Measurements from ENCODE around the gene GAGE10.
"Not testable (repeated sequence)": the region's sequence is repeated elsewhere in the genome, so short reads cannot be mapped to it uniquely, and the experiment has no call there.

Gene GAGE10

DNA sequence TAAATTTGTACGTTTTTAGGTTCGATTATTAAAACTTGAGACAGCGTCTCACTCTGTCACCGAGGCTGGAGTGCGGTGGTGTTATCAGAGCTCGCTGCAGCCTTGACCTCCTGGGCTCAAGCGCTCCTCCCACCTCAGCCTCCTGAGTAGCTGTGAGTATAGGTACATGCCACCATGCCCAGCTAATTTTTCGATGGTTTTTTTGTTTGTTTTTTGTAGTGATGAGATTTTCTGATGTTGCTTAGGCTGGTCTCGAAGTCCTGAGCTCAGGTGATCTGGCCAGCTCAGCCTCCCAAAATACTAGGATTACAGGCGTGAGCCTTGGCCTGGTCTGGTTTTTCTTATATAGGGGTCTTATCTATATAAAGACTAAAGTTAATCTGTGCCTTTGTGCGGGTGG is 27.0 kb downstream of the GAGE10 start:
- not testable (repeated sequence) for DNase-seq

DNA sequence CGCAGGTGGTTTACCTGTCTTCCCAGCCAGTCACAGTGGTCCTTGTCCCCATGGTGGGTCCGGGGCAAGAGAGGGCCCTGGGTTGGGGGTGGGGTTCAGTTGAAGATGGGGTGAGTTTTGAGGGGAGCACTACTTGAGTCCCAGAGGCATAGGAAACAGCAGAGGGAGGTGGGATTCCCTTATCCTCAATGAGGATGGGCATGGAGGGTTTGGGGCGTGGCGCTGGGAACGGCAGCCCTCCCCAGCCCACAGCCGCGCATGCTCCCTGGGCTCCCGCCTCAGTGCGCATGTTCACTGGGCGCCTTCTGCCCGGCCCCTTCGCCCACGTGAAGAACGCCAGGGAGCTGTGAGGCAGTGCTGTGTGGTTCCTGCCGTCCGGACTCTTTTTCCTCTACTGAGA is 27.8 kb downstream of the GAGE10 start, which contains the start of gene GAGE13:
GAGE13 (plus strand) TSS at position 301 of the 400 bp plus-strand sequence. CDS start 1,156 bp downstream, outside the sequence.
- not testable (repeated sequence) for DNase-seq

DNA sequence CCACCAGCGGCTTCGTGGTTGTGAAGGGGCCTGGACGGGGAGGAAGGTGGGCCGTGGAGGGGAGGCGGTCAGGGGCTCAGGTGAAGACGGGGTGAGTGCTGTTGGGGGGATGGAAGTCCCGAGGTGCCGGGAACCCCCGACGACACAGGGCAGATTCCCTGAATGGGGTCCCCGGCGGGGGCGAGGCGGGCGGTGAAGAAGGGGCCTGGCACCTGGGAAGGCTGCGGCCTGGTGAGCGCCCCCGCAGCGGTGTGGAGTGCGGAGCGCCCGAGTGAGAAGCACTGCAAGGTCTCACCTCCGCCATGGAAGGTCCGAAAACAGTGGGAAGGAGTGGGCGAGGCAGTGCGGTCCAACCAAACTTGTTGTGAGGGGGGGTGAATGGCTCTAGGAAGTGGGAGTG is 28.4 kb downstream of the GAGE10 start:
- not testable (repeated sequence) for DNase-seq

DNA sequence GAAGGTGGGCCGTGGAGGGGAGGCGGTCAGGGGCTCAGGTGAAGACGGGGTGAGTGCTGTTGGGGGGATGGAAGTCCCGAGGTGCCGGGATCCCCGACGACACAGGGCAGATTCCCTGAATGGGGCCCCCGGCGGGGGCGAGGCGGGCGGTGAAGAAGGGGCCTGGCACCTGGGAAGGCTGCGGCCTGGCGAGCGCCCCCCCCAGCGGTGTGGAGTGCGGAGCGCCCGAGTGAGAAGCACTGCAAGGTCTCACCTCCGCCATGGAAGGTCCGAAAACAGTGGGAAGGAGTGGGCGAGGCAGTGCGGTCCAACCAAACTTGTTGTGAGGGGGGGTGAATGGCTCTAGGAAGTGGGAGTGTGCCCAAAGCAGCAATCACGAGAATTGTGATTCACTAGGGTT is 38.0 kb downstream of the GAGE10 start:
- not testable (repeated sequence) for DNase-seq

DNA sequence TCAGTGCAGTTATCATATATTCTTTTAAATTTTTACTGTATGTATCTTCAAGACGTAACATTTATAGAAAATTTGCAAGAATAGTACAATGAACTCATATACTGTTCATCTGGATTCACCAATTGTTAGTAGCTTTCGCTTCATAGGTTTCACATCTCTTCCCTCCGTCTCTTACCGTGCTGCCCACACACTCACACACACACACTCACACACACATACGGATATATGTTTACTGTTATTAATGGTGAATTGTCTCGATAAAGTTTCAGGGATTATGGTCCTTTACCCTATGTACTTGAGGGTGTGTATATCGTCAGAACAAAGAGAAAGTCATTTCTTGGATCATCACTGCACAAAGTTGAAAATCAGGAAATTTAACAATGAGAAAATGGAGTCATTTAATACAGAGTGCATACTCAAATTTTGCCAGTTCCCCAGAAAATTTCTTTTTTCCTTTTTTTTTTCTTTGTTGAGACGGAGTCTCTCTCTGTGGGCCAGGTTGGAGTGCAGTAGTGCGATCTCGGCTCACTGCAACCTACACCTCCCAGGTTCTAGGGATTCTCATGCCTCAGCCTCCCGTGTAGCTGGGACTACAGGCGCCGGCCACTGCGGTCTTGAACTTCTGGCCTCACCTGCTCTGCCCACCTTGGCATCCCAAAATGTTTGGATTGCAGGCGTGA is 41.2 kb downstream of the GAGE10 start:
- DNase-seq: not testable (repeated sequence)

DNA sequence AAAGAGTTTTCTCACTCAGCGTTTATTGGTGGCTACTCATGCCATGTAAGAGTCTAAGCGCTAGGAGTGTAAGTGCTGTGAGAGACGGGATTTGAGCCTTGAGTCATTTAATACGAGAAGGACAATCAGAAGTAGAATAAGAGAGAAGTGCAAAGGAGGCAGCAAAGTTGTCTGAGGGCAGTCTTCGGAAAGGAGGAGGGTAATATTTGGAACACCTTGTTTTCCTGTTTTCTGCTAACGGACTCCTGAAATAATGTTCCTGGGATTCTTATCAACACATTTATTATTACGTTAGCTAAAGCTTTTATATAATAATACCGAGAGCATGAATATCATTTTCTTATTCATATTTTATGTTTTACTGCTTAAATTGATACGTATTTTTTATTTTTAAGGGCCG is 42.0 kb downstream of the GAGE10 start:
- DNase-seq: not testable (repeated sequence)

DNA sequence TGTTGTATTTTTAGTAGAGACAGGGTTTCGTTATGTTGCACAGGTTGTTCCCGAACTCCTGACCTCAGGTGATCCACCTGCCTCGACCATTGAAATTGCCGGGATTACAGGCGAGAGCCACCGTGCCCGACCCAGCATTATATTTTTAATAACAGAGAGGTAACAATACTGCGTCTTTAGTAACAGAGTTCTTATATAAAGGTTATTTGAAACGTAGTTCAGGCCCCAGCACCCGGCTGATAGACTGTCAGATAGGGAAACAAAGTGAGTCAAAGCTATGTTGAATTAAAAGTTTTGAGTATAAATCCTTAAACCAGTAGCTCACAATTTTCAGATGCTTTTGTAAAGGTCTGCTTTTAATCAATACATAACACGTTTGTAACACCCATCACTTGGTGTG is 42.7 kb downstream of the GAGE10 start:
- not testable (repeated sequence) for DNase-seq

Measured in effector CD4-positive, alpha-beta T cell (primary cell).